Muscle layer of colon (tissue), 2 donors: ENCODE results near the gene GAL3ST2.
"Not testable (repeated sequence)": the region's sequence is repeated elsewhere in the genome, so short reads cannot be mapped to it uniquely, and the experiment has no call there.

ENCODE experiments used
- H3K27ac ChIP-seq: one replicate; pipeline ENCODE4 v1.7.0; 2013; ENCODE audit warnings: low read depth, mild to moderate bottlenecking, low read length, moderate library complexity
- H3K27me3 ChIP-seq, 2 donors: one replicate each; pipeline ENCODE4 v1.7.0; 2013; ENCODE audit warnings: low read length in 2 of 2, mild to moderate bottlenecking in 2 of 2; ENCODE audit not compliant: insufficient read depth in 2 of 2, control insufficient read depth in 1 of 2
- H3K36me3 ChIP-seq: one replicate; pipeline ENCODE4 v1.7.0; 2013; ENCODE audit warnings: mild to moderate bottlenecking, low read length; ENCODE audit not compliant: insufficient read depth
- H3K4me1 ChIP-seq: one replicate; pipeline ENCODE4 v1.7.0; 2013; ENCODE audit warnings: mild to moderate bottlenecking, low read length; ENCODE audit not compliant: insufficient read depth
- H3K4me3 ChIP-seq, 2 donors: one replicate each; pipeline ENCODE4 v1.7.0; 2013; ENCODE audit warnings: low read length in 2 of 2, low read depth in 1 of 2, mild to moderate bottlenecking in 1 of 2, moderate library complexity in 1 of 2
- H3K9ac ChIP-seq: one replicate; pipeline ENCODE4 v1.7.0; 2013; ENCODE audit warnings: low read length
- H3K9me3 ChIP-seq: one replicate; pipeline ENCODE4 v1.7.0; 2013; ENCODE audit warnings: mild to moderate bottlenecking, low read length
- donor health status: abdominal sarcoma.
- donor health status: Adenocarcinoma of cecum.

GAL3ST2 gene

DNA sequence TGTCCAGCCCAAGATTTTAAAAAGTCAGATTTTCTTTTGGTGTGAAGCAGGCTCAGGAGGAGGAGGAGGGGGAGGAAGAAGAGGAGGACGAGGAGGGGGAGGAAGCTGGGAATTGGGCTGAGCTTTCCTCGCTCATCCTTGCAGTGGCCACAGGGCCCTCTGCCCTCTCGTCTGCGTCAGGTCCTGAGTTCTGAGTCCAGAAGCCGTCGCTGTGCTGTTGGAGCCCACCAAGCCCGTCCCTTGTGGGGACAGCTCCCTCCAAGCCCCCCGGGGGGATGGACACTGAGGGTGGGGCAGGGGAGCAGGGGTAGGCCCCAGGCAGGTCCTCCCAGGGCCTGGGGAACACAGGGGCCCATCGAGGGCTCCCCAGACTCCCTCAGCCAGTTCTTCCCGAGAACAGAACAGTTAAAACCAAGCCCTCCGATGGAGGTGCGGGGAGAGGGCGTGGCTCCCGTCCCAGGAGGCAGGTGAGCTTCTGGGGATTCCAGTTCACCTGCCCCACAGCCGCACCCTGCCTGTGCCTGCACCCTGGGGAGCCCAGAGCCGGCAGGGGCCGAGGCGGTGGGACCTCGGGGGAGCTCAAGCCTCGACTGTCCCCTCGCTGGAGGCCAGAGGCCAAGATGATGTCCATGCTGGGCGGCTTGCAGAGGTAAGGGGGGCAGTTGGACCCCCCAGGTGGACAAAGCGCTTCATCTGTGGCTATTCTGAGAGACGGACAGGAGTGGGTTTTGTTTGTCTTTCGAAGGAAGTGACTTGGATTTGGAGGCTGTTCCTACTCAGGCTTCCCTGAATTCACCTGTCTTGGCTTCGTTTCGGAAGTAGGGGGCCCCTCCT is at the start of gene GAL3ST2:
Gene GAL3ST2, plus strand, starts transcription at position 487 of the 834 bp plus-strand sequence. Its CDS starts 134 bp downstream, at position 621.
- no peaks in the 10 kb centered on the region for H3K4me1 ChIP-seq
- H3K27me3 ChIP-seq = peaks cover 0 to 47% of the 10 kb centered on the region in 2 donors
- H3K27ac ChIP-seq = no peak within 1 kb of the TSS
- H3K4me3 ChIP-seq = no peak within 1 kb of the TSS
- no peaks in the 10 kb centered on the region for H3K9me3 ChIP-seq
- no peak within 1 kb of the TSS for H3K9ac ChIP-seq
- no peaks in the 10 kb centered on the region for H3K36me3 ChIP-seq

GRCh38 chr2:241728000-241728399 is 48.6 kb upstream of the GAL3ST2 start:
- Histone ChIP-seq H3K9ac (no peak overlapping the region), H3K27me3 (no peaks in the 10 kb centered on the region), H3K27ac (no peak overlapping the region), H3K4me1 (no peaks in the 10 kb centered on the region), H3K36me3 (no peaks in the 10 kb centered on the region), H3K9me3 (no peaks in the 10 kb centered on the region), H3K4me3 (no peak overlapping the region)

- Histone ChIP-seq H3K4me1 (no peaks in the 10 kb centered on the region), H3K9ac (no peak overlapping the region), H3K9me3 (no peaks in the 10 kb centered on the region), H3K27me3 (no peaks in the 10 kb centered on the region), H3K36me3 (no peaks in the 10 kb centered on the region), H3K27ac (no peak overlapping the region), H3K4me3 (no peak overlapping the region)
Observed at GRCh38 chr2:241728627-241729026, 48.0 kb upstream of the GAL3ST2 start.

GRCh38 chr2:241729868-241730267 is 46.8 kb upstream of the GAL3ST2 start:
- Histone ChIP-seq H3K9ac (no peak overlapping the region), H3K4me3 (no peak overlapping the region), H3K27ac (no peak overlapping the region), H3K27me3 (no peaks in the 10 kb centered on the region), H3K4me1 (no peaks in the 10 kb centered on the region), H3K9me3 (no peaks in the 10 kb centered on the region), H3K36me3 (no peaks in the 10 kb centered on the region)

- Histone ChIP-seq H3K27ac (no peak overlapping the region), H3K9ac (no peak overlapping the region), H3K27me3 (no peaks in the 10 kb centered on the region), H3K36me3 (no peaks in the 10 kb centered on the region), H3K4me3 (no peak overlapping the region), H3K9me3 (no peaks in the 10 kb centered on the region), H3K4me1 (no peaks in the 10 kb centered on the region)
Observed at GRCh38 chr2:241730671-241731293, 45.8 kb upstream of the GAL3ST2 start.

GRCh38 chr2:241732513-241733186 is 44.0 kb upstream of the GAL3ST2 start:
- H3K27ac ChIP-seq, H3K4me3 ChIP-seq, H3K9ac ChIP-seq, H3K36me3 ChIP-seq, H3K27me3 ChIP-seq, H3K4me1 ChIP-seq, H3K9me3 ChIP-seq: not testable (repeated sequence)

DNA sequence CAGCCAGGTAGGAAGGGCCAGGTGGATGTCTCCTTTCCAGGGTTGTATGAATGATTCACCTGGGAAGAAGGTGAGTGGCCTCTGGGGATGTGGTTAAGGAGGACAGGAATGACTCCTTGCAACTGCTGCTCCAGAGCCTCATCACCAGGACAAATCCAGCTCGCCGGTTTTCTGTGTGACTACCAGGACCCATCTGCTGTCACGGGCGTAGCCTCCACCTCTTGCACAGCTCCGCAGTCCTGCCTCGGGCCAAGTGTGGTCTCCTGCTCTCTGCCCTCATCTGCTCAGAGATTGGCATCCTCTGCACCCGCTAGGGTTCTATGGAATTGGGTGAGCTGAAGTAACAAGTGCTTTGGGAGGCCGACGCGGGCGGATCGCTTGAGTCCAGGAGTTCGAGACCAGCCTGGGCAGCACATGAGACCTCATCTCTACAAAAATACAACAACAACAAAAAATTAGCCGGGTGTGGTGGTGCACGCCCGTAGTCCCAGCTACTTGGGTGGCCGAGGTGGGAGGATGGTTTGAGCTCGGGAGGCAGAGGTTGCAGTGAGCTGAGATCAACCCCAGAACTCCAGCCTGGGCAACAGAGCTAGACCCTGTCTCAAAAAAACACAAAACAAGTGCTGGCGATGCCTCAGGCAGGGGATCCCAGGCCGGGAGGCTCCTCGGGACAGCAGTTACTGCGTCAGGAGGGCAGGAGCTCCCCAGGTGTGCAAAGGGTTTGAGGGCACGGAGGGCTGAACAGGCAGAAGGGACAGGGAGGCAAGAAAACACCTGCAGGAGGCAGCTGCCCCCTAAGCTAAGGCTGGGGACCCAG is 43.0 kb upstream of the GAL3ST2 start:
- peak overlapping the region; percentile 39 to 73 for H3K4me3 ChIP-seq
- peaks cover 5% of the 10 kb centered on the region for H3K36me3 ChIP-seq
- no peak overlapping the region for H3K9ac ChIP-seq
- no peaks in the 10 kb centered on the region for H3K9me3 ChIP-seq
- H3K4me1 ChIP-seq = no peaks in the 10 kb centered on the region
- no peak overlapping the region for H3K27ac ChIP-seq
- no peaks in the 10 kb centered on the region for H3K27me3 ChIP-seq

- Histone ChIP-seq H3K9ac (no peak overlapping the region), H3K4me1 (no peaks in the 10 kb centered on the region), H3K27me3 (no peaks in the 10 kb centered on the region), H3K36me3 (peaks cover 6% of the 10 kb centered on the region), H3K9me3 (no peaks in the 10 kb centered on the region), H3K4me3 (peak overlapping the region; percentile 39 to 73), H3K27ac (no peak overlapping the region)
Observed at GRCh38 chr2:241734208-241734466, 42.5 kb upstream of the GAL3ST2 start.

GRCh38 chr2:241734467-241735208 is 42.0 kb upstream of the GAL3ST2 start, which contains the start of gene D2HGDH:
Gene D2HGDH (plus strand): TSS chr2:241734630. CDS start chr2:241735225, 595 bp downstream.
- peaks cover 6% of the 10 kb centered on the region for H3K36me3 ChIP-seq
- H3K27me3 ChIP-seq = no peaks in the 10 kb centered on the region
- H3K4me3 ChIP-seq = peak within 1 kb of the TSS; percentile 73
- H3K4me1 ChIP-seq = no peaks in the 10 kb centered on the region
- H3K27ac ChIP-seq = peak within 1 kb of the TSS; percentile 81
- no peaks in the 10 kb centered on the region for H3K9me3 ChIP-seq
- H3K9ac ChIP-seq = no peak within 1 kb of the TSS

- no peaks in the 10 kb centered on the region for H3K4me1 ChIP-seq
- no peak overlapping the region for H3K4me3 ChIP-seq
- no peaks in the 10 kb centered on the region for H3K27me3 ChIP-seq
- no peaks in the 10 kb centered on the region for H3K9me3 ChIP-seq
- no peak overlapping the region for H3K27ac ChIP-seq
- H3K36me3 ChIP-seq = peaks cover 6% of the 10 kb centered on the region
- no peak overlapping the region for H3K9ac ChIP-seq
Observed at GRCh38 chr2:241736111-241736510, 40.5 kb upstream of the GAL3ST2 start.
